ENCODE results near the gene IDI1.
"Not testable (repeated sequence)": the region's sequence is repeated elsewhere in the genome, so short reads cannot be mapped to it uniquely, and the experiment has no call there.

IDI1 gene

GRCh38 chr10:1084011-1084950, 35.4 kb upstream of the IDI1 start:
- WGBS (ENCODE audit: insufficient coverage, insufficient read length), result no CpG with 5 or more reads among the region's 28 CpGs
- Histone ChIP-seq H3K9me3 (ENCODE audit: control insufficient read depth, insufficient read depth, low read length) (no peaks in the 10 kb centered on the region), H3K27me3 (ENCODE audit: control insufficient read depth, insufficient read depth, low read length) (no peaks in the 10 kb centered on the region), H3K4me1 (ENCODE audit: control insufficient read depth, insufficient read depth, low read length) (no peaks in the 10 kb centered on the region), H3K4me3 (ENCODE audit: low read length) (no peak overlapping the region), H3K27ac (ENCODE audit: low read length) (no peak overlapping the region), H3K36me3 (ENCODE audit: control insufficient read depth, insufficient read depth, low read length) (peaks cover 4% of the 10 kb centered on the region; the same call in 1 of the 2 replicates)
- no peak for DNase-seq (ENCODE audit: low read depth, low spot score)

GRCh38 chr10:1083581-1083980, 34.7 kb upstream of the IDI1 start:
- no CpG with 5 or more reads among the region's 17 CpGs for WGBS (ENCODE audit: insufficient coverage, insufficient read length)
- Histone ChIP-seq H3K4me1 (ENCODE audit: control insufficient read depth, insufficient read depth, low read length) (no peaks in the 10 kb centered on the region), H3K27me3 (ENCODE audit: control insufficient read depth, insufficient read depth, low read length) (no peaks in the 10 kb centered on the region), H3K4me3 (ENCODE audit: low read length) (no peak overlapping the region), H3K36me3 (ENCODE audit: control insufficient read depth, insufficient read depth, low read length) (peaks cover 4% of the 10 kb centered on the region; the same call in 1 of the 2 replicates), H3K9me3 (ENCODE audit: control insufficient read depth, insufficient read depth, low read length) (no peaks in the 10 kb centered on the region), H3K27ac (ENCODE audit: low read length) (no peak overlapping the region)
- no peak for DNase-seq (ENCODE audit: low read depth, low spot score)

DNA sequence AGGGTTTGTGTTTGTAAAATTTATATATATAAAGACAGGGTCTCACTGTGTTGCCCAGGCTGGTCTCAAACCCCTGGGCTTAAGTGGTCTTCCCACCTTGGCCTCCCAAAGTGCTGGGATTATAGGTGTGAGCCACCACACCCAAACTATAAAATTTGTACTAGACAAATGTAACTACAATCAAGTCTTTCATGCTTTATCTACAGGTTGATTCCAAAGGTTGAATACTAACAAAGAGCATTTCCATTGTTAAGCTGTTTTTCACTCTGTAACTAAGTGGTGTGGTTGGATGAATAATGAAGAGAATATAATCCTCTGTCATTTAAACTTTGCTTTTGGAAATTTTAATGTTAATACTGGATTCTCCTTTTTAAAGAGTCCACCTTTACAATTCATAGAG, 29.7 kb upstream of the IDI1 start:
- no peak overlapping the region for H3K27ac ChIP-seq (ENCODE audit: low read length)
- DNase-seq (ENCODE audit: low read depth, low spot score), result no peak
- no peaks in the 10 kb centered on the region for H3K36me3 ChIP-seq (ENCODE audit: control insufficient read depth, insufficient read depth, low read length)
- H3K27me3 ChIP-seq (ENCODE audit: control insufficient read depth, insufficient read depth, low read length), result no peaks in the 10 kb centered on the region
- H3K4me1 ChIP-seq (ENCODE audit: control insufficient read depth, insufficient read depth, low read length), result no peaks in the 10 kb centered on the region
- no peaks in the 10 kb centered on the region for H3K9me3 ChIP-seq (ENCODE audit: control insufficient read depth, insufficient read depth, low read length)
- no peak overlapping the region for H3K4me3 ChIP-seq (ENCODE audit: low read length)

GRCh38 chr10:1074748-1075308, 25.9 kb upstream of the IDI1 start:
- no CpG with 5 or more reads among the region's 18 CpGs for whole genome bisulfite sequencing (ENCODE audit: insufficient coverage, insufficient read length)

DNA sequence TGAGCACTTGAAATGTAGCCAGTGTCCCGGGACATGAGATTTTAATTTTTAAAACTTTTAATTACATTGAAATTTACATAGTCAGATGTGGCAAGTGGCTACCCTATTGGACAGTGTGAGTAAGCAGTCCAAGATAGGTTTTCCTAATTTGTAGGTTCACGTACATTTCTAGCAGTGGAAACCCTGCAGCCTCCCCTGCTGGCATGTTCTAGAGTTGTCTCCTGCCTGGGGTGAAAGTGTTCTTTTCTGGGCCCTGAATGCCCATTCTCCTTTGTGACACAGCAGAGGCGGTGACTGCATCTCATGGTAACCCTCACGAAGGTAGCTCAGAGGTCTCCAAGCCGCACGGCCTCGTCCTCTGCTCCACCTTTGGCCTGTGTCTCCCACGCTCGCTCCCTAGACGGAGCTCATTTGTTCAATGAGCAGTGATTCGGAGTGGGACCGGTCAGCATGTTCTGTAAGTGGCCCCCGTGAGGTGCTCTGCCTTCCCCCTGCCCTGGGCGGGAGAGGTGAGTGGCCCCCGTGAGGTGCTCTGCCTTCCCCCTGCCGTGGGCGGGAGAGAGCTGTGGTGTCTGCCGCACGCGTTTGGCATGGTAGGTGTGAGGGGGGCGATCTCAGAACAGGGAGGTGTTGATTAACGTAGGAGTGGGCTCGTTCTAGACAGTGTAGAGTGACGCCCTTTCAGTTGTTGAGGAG, 25.3 kb upstream of the IDI1 start:
- no peaks in the 10 kb centered on the region for H3K4me1 ChIP-seq (ENCODE audit: control insufficient read depth, insufficient read depth, low read length)
- WGBS (ENCODE audit: insufficient coverage, insufficient read length), result no CpG with 5 or more reads among the region's 24 CpGs
- no peak overlapping the region for H3K4me3 ChIP-seq (ENCODE audit: low read length)
- H3K36me3 ChIP-seq (ENCODE audit: control insufficient read depth, insufficient read depth, low read length), result no peaks in the 10 kb centered on the region; the same call in 1 of the 2 replicates
- H3K9me3 ChIP-seq (ENCODE audit: control insufficient read depth, insufficient read depth, low read length), result no peaks in the 10 kb centered on the region
- DNase-seq (ENCODE audit: low read depth, low spot score), result no peak
- no peak overlapping the region for H3K27ac ChIP-seq (ENCODE audit: low read length)
- H3K27me3 ChIP-seq (ENCODE audit: control insufficient read depth, insufficient read depth, low read length), result no peaks in the 10 kb centered on the region

More at GRCh38 chr10:1074748-1075308, 25.9 kb upstream of the IDI1 start:
- no peaks in the 10 kb centered on the region for H3K27me3 ChIP-seq (ENCODE audit: control insufficient read depth, insufficient read depth, low read length)
- H3K27ac ChIP-seq (ENCODE audit: low read length), result no peak overlapping the region
- H3K36me3 ChIP-seq (ENCODE audit: control insufficient read depth, insufficient read depth, low read length), result no peaks in the 10 kb centered on the region; the same call in 1 of the 2 replicates
- no peaks in the 10 kb centered on the region for H3K4me1 ChIP-seq (ENCODE audit: control insufficient read depth, insufficient read depth, low read length)
- H3K9me3 ChIP-seq (ENCODE audit: control insufficient read depth, insufficient read depth, low read length), result no peaks in the 10 kb centered on the region
- H3K4me3 ChIP-seq (ENCODE audit: low read length), result no peak overlapping the region
- DNase-seq (ENCODE audit: low read depth, low spot score), result no peak

GRCh38 chr10:1070919-1071318, 22.0 kb upstream of the IDI1 start:
- no peaks in the 10 kb centered on the region; the same call in 1 of the 2 replicates for H3K36me3 ChIP-seq (ENCODE audit: control insufficient read depth, insufficient read depth, low read length)
- H3K27me3 ChIP-seq (ENCODE audit: control insufficient read depth, insufficient read depth, low read length), result no peaks in the 10 kb centered on the region
- H3K9me3 ChIP-seq (ENCODE audit: control insufficient read depth, insufficient read depth, low read length), result no peaks in the 10 kb centered on the region
- no peak overlapping the region for H3K27ac ChIP-seq (ENCODE audit: low read length)
- H3K4me1 ChIP-seq (ENCODE audit: control insufficient read depth, insufficient read depth, low read length), result no peaks in the 10 kb centered on the region
- no CpG with 5 or more reads among the region's 7 CpGs for WGBS (ENCODE audit: insufficient coverage, insufficient read length)
- no peak overlapping the region for H3K4me3 ChIP-seq (ENCODE audit: low read length)
- no peak for DNase-seq (ENCODE audit: low read depth, low spot score)

GRCh38 chr10:1068380-1069361, 19.8 kb upstream of the IDI1 start:
- H3K4me1 ChIP-seq (ENCODE audit: control insufficient read depth, insufficient read depth, low read length), result no peaks in the 10 kb centered on the region
- no peak overlapping the region for H3K27ac ChIP-seq (ENCODE audit: low read length)
- DNase-seq (ENCODE audit: low read depth, low spot score), result no peak
- no peaks in the 10 kb centered on the region for H3K27me3 ChIP-seq (ENCODE audit: control insufficient read depth, insufficient read depth, low read length)
- H3K4me3 ChIP-seq (ENCODE audit: low read length), result no peak overlapping the region
- no peaks in the 10 kb centered on the region for H3K9me3 ChIP-seq (ENCODE audit: control insufficient read depth, insufficient read depth, low read length)
- WGBS (ENCODE audit: insufficient coverage, insufficient read length), result no CpG with 5 or more reads among the region's 10 CpGs
- no peaks in the 10 kb centered on the region; the same call in 1 of the 2 replicates for H3K36me3 ChIP-seq (ENCODE audit: control insufficient read depth, insufficient read depth, low read length)

- not testable (repeated sequence) for H3K4me1 ChIP-seq (ENCODE audit: control insufficient read depth, insufficient read depth, low read length); H3K27me3 ChIP-seq (ENCODE audit: control insufficient read depth, insufficient read depth, low read length); H3K9me3 ChIP-seq (ENCODE audit: control insufficient read depth, insufficient read depth, low read length); H3K36me3 ChIP-seq (ENCODE audit: control insufficient read depth, insufficient read depth, low read length); DNase-seq (ENCODE audit: low read depth, low spot score); H3K27ac ChIP-seq (ENCODE audit: low read length); H3K4me3 ChIP-seq (ENCODE audit: low read length)
- WGBS (ENCODE audit: insufficient coverage, insufficient read length), result no CpG with 5 or more reads among the region's 8 CpGs
Observed at GRCh38 chr10:1066734-1067133, 17.8 kb upstream of the IDI1 start.

DNA sequence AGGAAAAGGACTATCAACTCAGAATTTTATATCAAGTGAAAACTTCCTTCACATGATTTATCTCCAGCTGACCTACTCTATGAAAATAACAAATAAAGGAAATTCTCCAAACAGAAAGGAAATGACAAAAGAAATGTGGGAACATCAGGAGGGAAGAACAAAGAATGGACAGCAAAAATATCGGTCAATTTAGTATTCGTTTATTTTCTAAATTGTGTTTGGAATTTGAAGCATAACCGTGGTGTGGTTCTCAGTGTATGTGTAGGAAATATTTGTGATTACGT, 16.0 kb upstream of the IDI1 start:
- no peak overlapping the region for H3K27ac ChIP-seq (ENCODE audit: low read length)
- H3K36me3 ChIP-seq (ENCODE audit: control insufficient read depth, insufficient read depth, low read length), result no peaks in the 10 kb centered on the region
- H3K9me3 ChIP-seq (ENCODE audit: control insufficient read depth, insufficient read depth, low read length), result no peaks in the 10 kb centered on the region
- no peaks in the 10 kb centered on the region for H3K4me1 ChIP-seq (ENCODE audit: control insufficient read depth, insufficient read depth, low read length)
- no peak for DNase-seq (ENCODE audit: low read depth, low spot score)
- H3K27me3 ChIP-seq (ENCODE audit: control insufficient read depth, insufficient read depth, low read length), result no peaks in the 10 kb centered on the region
- 100% methylated on average over 3 of the region's 4 CpGs for WGBS (ENCODE audit: insufficient coverage, insufficient read length)
- no peak overlapping the region for H3K4me3 ChIP-seq (ENCODE audit: low read length)
